Loucy (cell line): ENCODE results near the gene SCN8A.

Experiments
- EZH2phosphoT487 ChIP-seq: fragments of 200-600 bp; IDR thresholded peaks from 2 replicates; pipeline ENCODE4 v1.6.1; 2018; ENCODE audit warnings: antibody characterized with exemption, mild to moderate bottlenecking, moderate library complexity, borderline replicate concordance
- TF ChIP-seq, protein P1 (sequence below): fragments of 200-600 bp; sonication (generic); conservative IDR thresholded peaks from 2 replicates; pipeline ENCODE4 v1.5.1; 2014; ENCODE audit warnings: mild to moderate bottlenecking, antibody characterized with exemption, low read length

DNA sequence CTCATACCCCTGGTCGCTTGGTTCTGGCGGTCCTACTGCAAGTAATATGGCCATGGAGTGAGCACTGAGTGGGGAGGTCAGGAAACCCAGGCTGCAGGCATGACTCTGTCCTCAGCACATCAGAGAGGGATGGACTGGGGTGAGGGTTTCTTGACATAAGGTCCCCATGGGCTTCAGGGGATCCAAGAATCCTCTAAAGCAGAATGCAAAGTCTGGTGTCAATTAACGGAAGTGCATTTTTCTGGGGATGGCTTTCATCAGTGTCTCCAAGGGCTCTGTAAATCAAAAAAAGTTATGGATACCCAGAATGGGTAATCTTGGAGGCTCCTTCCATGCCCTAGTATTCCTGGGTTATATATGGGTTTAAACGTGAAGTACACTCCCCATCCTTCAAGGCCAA lies 253.8 kb downstream of the SCN8A start:
- TF ChIP-seq, protein P1, sequence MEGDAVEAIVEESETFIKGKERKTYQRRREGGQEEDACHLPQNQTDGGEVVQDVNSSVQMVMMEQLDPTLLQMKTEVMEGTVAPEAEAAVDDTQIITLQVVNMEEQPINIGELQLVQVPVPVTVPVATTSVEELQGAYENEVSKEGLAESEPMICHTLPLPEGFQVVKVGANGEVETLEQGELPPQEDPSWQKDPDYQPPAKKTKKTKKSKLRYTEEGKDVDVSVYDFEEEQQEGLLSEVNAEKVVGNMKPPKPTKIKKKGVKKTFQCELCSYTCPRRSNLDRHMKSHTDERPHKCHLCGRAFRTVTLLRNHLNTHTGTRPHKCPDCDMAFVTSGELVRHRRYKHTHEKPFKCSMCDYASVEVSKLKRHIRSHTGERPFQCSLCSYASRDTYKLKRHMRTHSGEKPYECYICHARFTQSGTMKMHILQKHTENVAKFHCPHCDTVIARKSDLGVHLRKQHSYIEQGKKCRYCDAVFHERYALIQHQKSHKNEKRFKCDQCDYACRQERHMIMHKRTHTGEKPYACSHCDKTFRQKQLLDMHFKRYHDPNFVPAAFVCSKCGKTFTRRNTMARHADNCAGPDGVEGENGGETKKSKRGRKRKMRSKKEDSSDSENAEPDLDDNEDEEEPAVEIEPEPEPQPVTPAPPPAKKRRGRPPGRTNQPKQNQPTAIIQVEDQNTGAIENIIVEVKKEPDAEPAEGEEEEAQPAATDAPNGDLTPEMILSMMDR, result no peak
- no peak for TF ChIP-seq EZH2phosphoT487
